Common myeloid progenitor, CD34-positive (primary cell): ENCODE data around the gene CYTH3.
"Not testable (repeated sequence)": the region's sequence is repeated elsewhere in the genome, so short reads cannot be mapped to it uniquely, and the experiment has no call there.

Source experiments
- CTCF ChIA-PET: fragments of 350-600 bp; sonication (Branson Sonifier 250); formaldehyde crosslinking; loops from one replicate; lab custom pipeline; 2021; ENCODE audit warnings: antibody characterized with exemption; lab: Charles Lee
- POLR2A ChIA-PET: fragments of 350-600 bp; sonication (Branson Sonifier 250); formaldehyde crosslinking; loops from one replicate; lab custom pipeline; 2021; ENCODE audit warnings: antibody characterized with exemption; lab: Charles Lee
- DNase-seq, 3 donors: peaks; one replicate each; pipeline versions ENCODE4 v3.0.0 to v3.0.0-alpha.2; 2013
- H3K27ac ChIP-seq, 2 experiments: 1 replicate in 1 of 2; 2 replicates in 1 of 2; pipeline ENCODE4 v1.7.0; 2013; ENCODE audit warnings: inconsistent platforms in 2 of 2, low read length in 2 of 2, mild to moderate bottlenecking in 2 of 2, low read depth in 1 of 2, moderate library complexity in 1 of 2; ENCODE audit not compliant: severe bottlenecking in 2 of 2, insufficient read depth in 1 of 2, poor library complexity in 1 of 2
- H3K27me3 ChIP-seq, 5 experiments: replicated peaks in 2 of 5; 1 replicate in 3 of 5; 2 replicates in 2 of 5; pipeline versions ENCODE4 v1.6.1 to v1.7.0; 2013; ENCODE audit warnings: low read length in 4 of 5, mild to moderate bottlenecking in 2 of 5, moderate library complexity in 2 of 5, inconsistent platforms in 1 of 5; ENCODE audit not compliant: insufficient read depth in 5 of 5, control insufficient read depth in 4 of 5
- H3K36me3 ChIP-seq, 4 experiments: 1 replicate in 2 of 4; 2 replicates in 2 of 4; pipeline versions ENCODE4 v1.6.1 to v1.7.0; 2013; ENCODE audit warnings: low read length in 3 of 4, control low read depth in 1 of 4, mild to moderate bottlenecking in 1 of 4; ENCODE audit not compliant: control insufficient read depth in 4 of 4, insufficient read depth in 4 of 4
- H3K4me1 ChIP-seq, 4 experiments: 1 replicate in 3 of 4; 2 replicates in 1 of 4; pipeline versions ENCODE4 v1.6.1 to v1.7.1; 2013; ENCODE audit warnings: low read length in 3 of 4, mild to moderate bottlenecking in 3 of 4, control low read depth in 1 of 4, inconsistent platforms in 1 of 4, moderate library complexity in 1 of 4; ENCODE audit not compliant: control insufficient read depth in 4 of 4, insufficient read depth in 4 of 4; ENCODE audit errors: control extremely low read depth in 1 of 4
- H3K4me3 ChIP-seq, 7 experiments: 1 replicate in 4 of 7; 2 replicates in 3 of 7; pipeline versions ENCODE4 v1.5.1 to v1.7.0; 2013; ENCODE audit warnings: mild to moderate bottlenecking in 7 of 7, low read length in 6 of 7, moderate library complexity in 6 of 7, inconsistent platforms in 2 of 7, low read depth in 2 of 7, control low read depth in 1 of 7; ENCODE audit not compliant: insufficient read depth in 4 of 7, control insufficient read depth in 1 of 7; ENCODE audit errors: extremely low read depth in 1 of 7
- H3K9me3 ChIP-seq, 5 experiments: 1 replicate in 4 of 5; 2 replicates in 1 of 5; pipeline versions ENCODE4 v1.6.1 to v1.7.1; 2013; ENCODE audit warnings: low read length in 4 of 5, mild to moderate bottlenecking in 2 of 5, inconsistent platforms in 1 of 5, low read depth in 1 of 5, moderate library complexity in 1 of 5; ENCODE audit not compliant: control insufficient read depth in 4 of 5, insufficient read depth in 2 of 5; ENCODE audit errors: control extremely low read depth in 1 of 5
- WGBS: methylation state at CpG from one replicate; pipeline ENCODE4 v1.1.5; 2013; ENCODE audit not compliant: insufficient coverage; 5-methylcytosine and 5-hydroxymethylcytosine counted together

The CYTH3 gene

GRCh38 chr7:6307762-6308161 lies 35.3 kb upstream of the CYTH3 start:
- no peaks in the 10 kb centered on the region for H3K4me1 ChIP-seq
- H3K27ac ChIP-seq = no peak overlapping the region
- 70% methylated on average over 5 of the region's 5 CpGs for WGBS
- CTCF ChIA-PET = interaction anchor here (0.6 to 1.8 kb wide), 3 partner anchors 16 to 169 kb away, joined by 3 to 4 read pairs (median 4); no protein-coding TSS in a partner anchor
- no peaks in the 10 kb centered on the region for H3K9me3 ChIP-seq
- no peak for DNase-seq
- POLR2A ChIA-PET = interaction anchor here (0.7 kb wide), 1 partner anchor 230 kb away, joined by 3 read pairs; no protein-coding TSS in a partner anchor
- H3K36me3 ChIP-seq = no peaks in the 10 kb centered on the region
- H3K4me3 ChIP-seq = no peak overlapping the region
- no peaks in the 10 kb centered on the region for H3K27me3 ChIP-seq

DNA sequence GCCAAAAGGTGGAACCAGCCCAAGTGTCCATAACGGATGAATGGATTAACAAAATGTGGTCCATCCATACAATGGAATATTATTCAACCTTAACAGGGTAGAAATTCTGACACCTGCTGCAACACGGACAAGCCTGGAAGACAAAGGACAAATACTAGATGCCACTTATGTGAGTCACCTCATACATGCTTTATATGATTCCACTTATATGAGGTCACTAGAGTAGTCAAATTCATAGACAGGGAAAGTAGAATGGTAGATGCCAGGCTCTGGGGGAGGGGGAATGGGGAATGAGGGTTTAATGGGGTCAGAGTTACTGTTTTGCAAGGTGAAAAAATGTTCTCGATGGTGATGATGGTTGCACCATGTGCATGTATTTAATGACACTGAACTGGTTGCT lies 34.0 kb upstream of the CYTH3 start:
- CTCF ChIA-PET = interaction anchor here (1.2 kb wide), 1 partner anchor 13 kb away, joined by 3 read pairs; no protein-coding TSS in a partner anchor
- no peak overlapping the region for H3K27ac ChIP-seq
- no peak overlapping the region for H3K4me3 ChIP-seq
- WGBS = 100% methylated on average over 2 of the region's 3 CpGs
- POLR2A ChIA-PET = interaction anchor here (0.6 kb wide), 2 partner anchors 158 to 563 kb away, joined by 4 to 5 read pairs; no protein-coding TSS in a partner anchor
- H3K4me1 ChIP-seq = no peaks in the 10 kb centered on the region
- H3K9me3 ChIP-seq = no peaks in the 10 kb centered on the region
- no peaks in the 10 kb centered on the region for H3K27me3 ChIP-seq
- DNase-seq = no peak
- no peaks in the 10 kb centered on the region for H3K36me3 ChIP-seq

- DNase-seq = no peak
- H3K36me3 ChIP-seq = no peaks in the 10 kb centered on the region
- no CpG with 5 or more reads among the region's 2 CpGs for WGBS
- no peak overlapping the region for H3K4me3 ChIP-seq
- no peaks in the 10 kb centered on the region for H3K9me3 ChIP-seq
- H3K4me1 ChIP-seq = no peaks in the 10 kb centered on the region
- no peaks in the 10 kb centered on the region for H3K27me3 ChIP-seq
- POLR2A ChIA-PET = no interaction called here
- no peak overlapping the region for H3K27ac ChIP-seq
- CTCF ChIA-PET = interaction anchor here (0.6 to 1.2 kb wide), 3 partner anchors 10 to 327 kb away, joined by 3 read pairs; no protein-coding TSS in a partner anchor
Observed at GRCh38 chr7:6305330-6305729, 32.9 kb upstream of the CYTH3 start.

- H3K9me3 ChIP-seq, POLR2A ChIA-PET, H3K4me3 ChIP-seq, DNase-seq, H3K36me3 ChIP-seq, H3K27ac ChIP-seq, H3K4me1 ChIP-seq, H3K27me3 ChIP-seq: not testable (repeated sequence)
- CTCF ChIA-PET = interaction anchor here (1.0 kb wide), 1 partner anchor 304 kb away, joined by 3 read pairs; no protein-coding TSS in a partner anchor
- WGBS = 100% methylated on average over 2 of the region's 4 CpGs
Observed at GRCh38 chr7:6301446-6301845, 29.0 kb upstream of the CYTH3 start.

DNA sequence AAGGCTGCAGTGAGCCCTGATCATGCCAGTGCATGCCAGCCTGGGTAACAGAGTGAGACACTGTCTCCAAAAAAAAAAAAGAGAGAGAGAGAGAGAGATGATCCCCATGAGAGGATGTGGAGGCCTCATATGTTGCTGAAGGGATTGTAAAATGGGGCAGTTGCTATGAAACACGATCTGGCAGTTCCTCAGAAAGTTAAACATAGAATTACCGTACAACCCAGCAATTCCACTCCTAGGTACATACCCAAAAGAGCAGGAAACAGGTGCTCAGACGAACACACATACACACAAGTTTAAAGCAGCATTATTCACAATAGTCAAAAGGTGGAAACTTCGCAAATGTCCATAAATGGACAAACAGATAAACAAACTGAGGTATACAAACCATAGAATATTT lies 27.4 kb upstream of the CYTH3 start:
- no peak overlapping the region for H3K27ac ChIP-seq
- POLR2A ChIA-PET = no interaction called here
- no peak overlapping the region for H3K4me3 ChIP-seq
- no peaks in the 10 kb centered on the region for H3K27me3 ChIP-seq
- WGBS = 67% methylated on average over 1 of the region's 4 CpGs
- CTCF ChIA-PET = no interaction called here
- H3K4me1 ChIP-seq = no peaks in the 10 kb centered on the region
- no peaks in the 10 kb centered on the region for H3K9me3 ChIP-seq
- DNase-seq = no peak
- H3K36me3 ChIP-seq = no peaks in the 10 kb centered on the region

DNA sequence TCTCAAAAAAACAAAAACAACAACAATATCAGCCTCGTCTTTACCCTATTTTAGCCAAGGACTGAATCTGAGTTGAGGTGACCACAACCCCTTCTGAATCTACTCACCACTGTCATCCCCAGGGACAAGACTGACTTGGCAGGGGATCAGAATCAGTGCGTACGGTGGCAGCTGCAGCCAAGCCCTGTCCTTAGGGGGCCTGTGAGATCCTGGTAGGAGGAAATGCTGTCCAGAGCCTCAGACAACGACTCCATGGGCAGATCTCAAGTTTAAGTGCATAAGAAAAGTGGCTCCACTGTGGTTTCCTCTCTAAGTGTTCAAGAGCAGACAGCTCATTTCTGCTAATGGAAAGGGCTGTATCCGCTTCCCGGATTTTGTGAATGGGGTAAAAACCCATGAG lies 22.4 kb upstream of the CYTH3 start:
- CTCF ChIA-PET = no interaction called here
- no peaks in the 10 kb centered on the region for H3K36me3 ChIP-seq
- no peaks in the 10 kb centered on the region for H3K9me3 ChIP-seq
- no peaks in the 10 kb centered on the region for H3K27me3 ChIP-seq
- POLR2A ChIA-PET = no interaction called here
- peaks cover 0 to 4% (median 4%) of the 10 kb centered on the region in 4 experiments for H3K4me1 ChIP-seq
- no peak for DNase-seq
- H3K4me3 ChIP-seq = no peak overlapping the region
- H3K27ac ChIP-seq = no peak overlapping the region
- WGBS = 80% methylated on average over 4 of the region's 6 CpGs

DNA sequence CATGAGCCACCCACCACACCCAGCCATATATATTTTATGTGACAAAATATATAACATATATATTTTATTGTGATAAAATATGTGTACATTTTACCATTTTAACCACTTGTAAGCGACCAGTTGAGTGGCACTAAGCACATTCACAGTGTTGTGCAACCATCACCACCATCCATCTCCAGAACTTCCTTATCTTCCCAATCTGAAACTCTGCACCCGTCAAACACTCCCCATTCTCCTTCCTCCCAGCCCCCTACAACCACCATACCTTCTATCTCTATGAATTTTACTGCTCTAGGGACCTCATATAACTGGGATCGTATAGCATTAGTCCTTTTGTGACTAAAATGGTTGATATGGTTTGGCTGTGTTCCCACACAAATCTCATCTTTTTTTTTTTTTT lies 20.8 kb upstream of the CYTH3 start:
- CTCF ChIA-PET = no interaction called here
- POLR2A ChIA-PET = interaction anchor here (0.6 kb wide), 1 partner anchor 12 kb away, joined by 3 read pairs; no protein-coding TSS in a partner anchor
- no peak overlapping the region for H3K27ac ChIP-seq
- no peaks in the 10 kb centered on the region for H3K9me3 ChIP-seq
- peaks cover 0 to 4% (median 4%) of the 10 kb centered on the region in 4 experiments for H3K4me1 ChIP-seq
- WGBS = no CpG with 5 or more reads among the region's 3 CpGs
- no peaks in the 10 kb centered on the region for H3K27me3 ChIP-seq
- no peak for DNase-seq
- no peak overlapping the region for H3K4me3 ChIP-seq
- no peaks in the 10 kb centered on the region for H3K36me3 ChIP-seq
